PC-9 (cell line): Measurements from ENCODE around the gene HDAC10. TPM values are rescaled to one million over a fixed set of nuclear protein-coding genes. Genes with fewer than 3 reads are reported as not detected.

Experiments
- BruUV-seq: library from RNA; stranded (reverse); fragments of 400-500 nt; replicated peaks from 2 replicates; lab custom pipeline; 2021; lab: Mats Ljungman, UMichigan
- CTCF ChIA-PET: fragments of 300-600 bp; sonication (Branson Sonifier 250); formaldehyde crosslinking; loops from one replicate; lab custom pipeline; 2022; ENCODE audit warnings: antibody characterized with exemption; lab: Charles Lee
- POLR2A ChIA-PET: fragments of 300-600 bp; sonication (Branson Sonifier 250); formaldehyde crosslinking; loops from one replicate; lab custom pipeline; 2022; ENCODE audit warnings: antibody characterized with exemption; ENCODE audit not compliant: unreplicated experiment; lab: Charles Lee
- DNase-seq, 2 experiments: peaks; one replicate each; pipeline versions ENCODE4 v3.0.0 to v3.0.0-alpha.2; 2015 to 2022; ENCODE audit warnings: mixed read lengths in 1 of 2
- H2AFZ ChIP-seq: fragments of 200-600 bp; sonication (generic); 2 replicates; pipeline ENCODE4 v1.8.1; 2017; ENCODE audit warnings: antibody characterized with exemption
- H3F3A ChIP-seq: fragments of 200-600 bp; sonication (generic); 2 replicates; pipeline ENCODE4 v1.8.1; 2017; ENCODE audit warnings: antibody characterized with exemption, mild to moderate bottlenecking, low read depth; ENCODE audit not compliant: insufficient read depth
- H3K27ac ChIP-seq: fragments of 200-600 bp; sonication (generic); 2 replicates; pipeline ENCODE4 v1.6.1; 2016; ENCODE audit warnings: mixed run types
- H3K27me3 ChIP-seq: fragments of 200-600 bp; sonication (generic); 2 replicates; pipeline ENCODE4 v1.6.1; 2016; ENCODE audit warnings: low read depth, mixed run types; ENCODE audit not compliant: insufficient read depth
- H3K36me3 ChIP-seq: fragments of 200-600 bp; sonication (generic); 2 replicates; pipeline ENCODE4 v1.6.1; 2016; ENCODE audit warnings: low read depth, mixed run types
- H3K4me1 ChIP-seq: fragments of 200-600 bp; sonication (generic); replicated peaks from 2 replicates; pipeline ENCODE4 v1.6.1; 2016; ENCODE audit warnings: mixed run types; ENCODE audit not compliant: insufficient read depth
- H3K4me2 ChIP-seq: fragments of 200-600 bp; sonication (generic); 2 replicates; pipeline ENCODE4 v1.6.1; 2017; ENCODE audit warnings: mixed run types
- H3K4me3 ChIP-seq: fragments of 200-600 bp; sonication (generic); 2 replicates; pipeline ENCODE4 v1.6.1; 2016; ENCODE audit warnings: mixed run types
- H3K79me2 ChIP-seq: fragments of 200-600 bp; sonication (generic); 2 replicates; pipeline ENCODE4 v1.6.1; 2017; ENCODE audit warnings: low read depth, mixed run types
- H3K9me2 ChIP-seq: fragments of 200-600 bp; sonication (generic); 2 replicates; pipeline ENCODE4 v1.8.1; 2017; ENCODE audit warnings: mild to moderate bottlenecking; ENCODE audit not compliant: insufficient read depth
- H3K9me3 ChIP-seq: fragments of 200-600 bp; sonication (generic); 2 replicates; pipeline ENCODE4 v1.8.1; 2016; ENCODE audit warnings: low read depth; ENCODE audit not compliant: insufficient read depth
- H4K20me1 ChIP-seq: fragments of 200-600 bp; sonication (generic); 2 replicates; pipeline ENCODE4 v1.8.1; 2017; ENCODE audit not compliant: insufficient read depth
- EZH2 ChIP-seq: fragments of 200-600 bp; sonication (generic); IDR thresholded peaks from 2 replicates; pipeline ENCODE4 v1.8.0; 2017; ENCODE audit warnings: antibody characterized with exemption, low read depth
- intact Hi-C: fragments of 100-400 bp; cut with micrococcal nuclease; formaldehyde crosslinking; loops from one replicate; pipeline ENCODE4 v1.10.0; 2022; ENCODE audit not compliant: unreplicated experiment
- total RNA-seq: library from RNA; stranded (reverse); gene quantifications from 2 replicates; pipeline ENCODE4 v1.2.3, GENCODE V29; 2021
- TF ChIP-seq, protein P1 (sequence below): fragments of 200-600 bp; sonication (generic); conservative IDR thresholded peaks from 2 replicates; pipeline ENCODE4 v1.6.1; 2017; ENCODE audit warnings: mixed run types, antibody characterized with exemption, mild to moderate bottlenecking, moderate library complexity

The HDAC10 gene
- total RNA-seq, 1 experiment from 2014 or later: 80.5 TPM

DNA sequence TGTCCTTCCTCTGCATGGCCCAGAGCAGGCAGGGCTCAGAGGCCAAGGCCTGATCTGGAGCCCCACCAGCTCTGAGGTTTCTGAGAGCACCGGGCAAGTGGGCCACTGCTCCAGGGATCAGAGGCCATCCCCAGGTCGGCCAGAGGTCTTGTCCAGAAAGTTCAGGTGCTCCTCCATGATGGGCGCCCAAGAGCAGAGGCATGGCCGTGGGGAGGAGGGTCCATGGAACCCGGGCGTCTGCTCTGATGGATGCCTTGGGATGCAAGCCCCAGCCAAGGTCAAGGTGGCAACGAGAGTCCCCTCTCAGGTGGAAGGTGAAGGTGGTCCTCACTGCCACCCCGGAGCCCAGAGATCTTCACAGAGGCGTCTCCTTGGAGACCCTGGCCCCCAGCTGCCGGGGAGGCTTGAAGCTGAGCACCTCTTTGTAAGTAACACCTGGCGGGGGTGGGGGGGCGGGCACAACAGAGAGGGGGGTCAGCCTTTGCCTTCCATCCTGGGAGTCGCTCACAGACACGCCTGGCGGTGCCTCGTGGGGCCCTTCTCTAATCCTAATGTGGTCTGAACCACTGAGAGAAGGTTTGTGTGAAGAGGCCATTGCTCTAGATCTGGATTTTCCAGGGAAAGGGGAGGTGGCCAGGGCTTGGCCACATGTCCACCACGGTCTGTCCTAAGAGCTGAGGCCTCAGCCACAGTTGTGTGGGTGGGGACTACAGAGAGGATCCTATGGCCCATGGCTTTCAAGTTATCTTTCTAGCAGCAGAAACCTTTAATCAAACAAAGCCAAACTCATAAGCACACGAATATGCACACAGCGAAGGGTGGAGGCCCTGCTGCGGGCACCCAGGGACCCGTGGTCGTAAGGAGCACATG is 2.2 kb upstream of the HDAC10 start:
- Histone ChIP-seq H3K27ac (no peak overlapping the region), H3F3A (peaks cover 44% of the 10 kb centered on the region; the same call in 1 of the 2 replicates), H3K27me3 (no peaks in the 10 kb centered on the region), H3K4me2 (no peak overlapping the region), H3K4me1 (peaks cover 12% of the 10 kb centered on the region), H2AFZ (no peak overlapping the region), H3K79me2 (peaks cover 21% of the 10 kb centered on the region), H3K9me2 (no peaks in the 10 kb centered on the region), H3K9me3 (no peaks in the 10 kb centered on the region), H3K36me3 (0 out of 2 replicates have a peak, but pooled peaks cover 3% of the 10 kb centered on the region), H4K20me1 (peaks cover 25% of the 10 kb centered on the region), H3K4me3 (no peak overlapping the region)
- ChIA-PET CTCF (interaction anchor here (0.6 to 0.8 kb wide), 3 partner anchors 9 to 310 kb away, joined by 3 to 24 read pairs (median 4); no protein-coding TSS in a partner anchor), POLR2A (no interaction called here)
- no TSS peak for BruUV-seq
- no peak for DNase-seq
- intact Hi-C loops: loop anchor here (2.0 to 5.0 kb wide), 2 partner anchors 74 to 369 kb away; partner anchors contain the start of gene DENND6B
- TF ChIP-seq, protein P1, sequence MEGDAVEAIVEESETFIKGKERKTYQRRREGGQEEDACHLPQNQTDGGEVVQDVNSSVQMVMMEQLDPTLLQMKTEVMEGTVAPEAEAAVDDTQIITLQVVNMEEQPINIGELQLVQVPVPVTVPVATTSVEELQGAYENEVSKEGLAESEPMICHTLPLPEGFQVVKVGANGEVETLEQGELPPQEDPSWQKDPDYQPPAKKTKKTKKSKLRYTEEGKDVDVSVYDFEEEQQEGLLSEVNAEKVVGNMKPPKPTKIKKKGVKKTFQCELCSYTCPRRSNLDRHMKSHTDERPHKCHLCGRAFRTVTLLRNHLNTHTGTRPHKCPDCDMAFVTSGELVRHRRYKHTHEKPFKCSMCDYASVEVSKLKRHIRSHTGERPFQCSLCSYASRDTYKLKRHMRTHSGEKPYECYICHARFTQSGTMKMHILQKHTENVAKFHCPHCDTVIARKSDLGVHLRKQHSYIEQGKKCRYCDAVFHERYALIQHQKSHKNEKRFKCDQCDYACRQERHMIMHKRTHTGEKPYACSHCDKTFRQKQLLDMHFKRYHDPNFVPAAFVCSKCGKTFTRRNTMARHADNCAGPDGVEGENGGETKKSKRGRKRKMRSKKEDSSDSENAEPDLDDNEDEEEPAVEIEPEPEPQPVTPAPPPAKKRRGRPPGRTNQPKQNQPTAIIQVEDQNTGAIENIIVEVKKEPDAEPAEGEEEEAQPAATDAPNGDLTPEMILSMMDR: no peak
- TF ChIP-seq EZH2: no peak

DNA sequence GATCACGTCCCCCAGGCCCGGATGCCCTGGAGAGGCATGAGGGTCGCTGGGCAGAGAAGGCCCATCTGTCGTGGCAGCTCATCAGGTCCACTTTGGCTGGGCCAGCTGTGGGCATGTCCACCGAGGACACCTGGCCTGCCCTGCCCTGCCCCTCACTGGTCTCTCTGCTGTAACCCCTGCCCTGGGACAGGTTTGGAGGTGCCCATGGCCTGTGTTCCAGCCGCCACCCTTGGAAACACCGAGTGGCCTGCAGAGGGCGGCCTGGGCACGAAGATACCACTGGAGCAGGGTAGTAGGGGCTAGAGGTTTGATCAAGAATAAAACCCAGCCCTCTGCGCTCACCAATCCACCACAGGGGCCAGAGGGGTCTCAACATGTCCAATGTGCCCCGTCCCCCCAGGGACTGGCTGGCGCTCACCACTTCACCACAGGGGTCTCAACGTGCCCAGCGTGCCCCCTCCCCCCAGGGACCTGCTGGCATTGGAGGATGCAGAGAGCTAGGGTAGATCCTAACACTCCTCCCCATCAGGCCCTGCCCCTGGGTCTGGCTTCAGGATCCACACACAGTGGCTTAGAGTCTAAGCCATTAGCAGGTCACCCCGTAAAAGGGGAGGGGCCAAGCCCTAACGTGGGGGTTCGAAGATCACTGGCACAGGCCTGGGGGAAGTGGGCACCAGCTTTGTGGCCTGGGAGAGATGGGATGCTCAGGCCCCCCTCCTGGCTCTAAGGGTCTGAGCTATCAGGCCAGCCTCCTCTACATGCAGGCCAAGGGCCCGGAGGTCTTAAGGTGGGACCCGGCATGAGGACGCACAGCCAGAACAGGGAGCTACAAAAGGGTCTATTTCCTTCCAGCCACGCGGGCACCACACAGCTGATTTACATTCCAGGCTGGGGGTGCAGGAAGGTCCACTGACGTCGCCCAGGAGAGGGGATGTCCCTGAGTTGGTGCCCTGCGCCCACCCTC is 1.3 kb upstream of the HDAC10 start:
- intact Hi-C loops: loop anchor here (1.0 to 5.0 kb wide), 3 partner anchors 74 to 370 kb away; partner anchors contain the start of gene DENND6B
- BruUV-seq: no TSS peak
- no peak for TF ChIP-seq EZH2
- TF ChIP-seq, protein P1: peak; percentile 91
- no peaks in the 10 kb centered on the region for H3K9me2 ChIP-seq
- no peak overlapping the region for H3K4me2 ChIP-seq
- no peak overlapping the region for H3K4me3 ChIP-seq
- no peaks in the 10 kb centered on the region for H3K27me3 ChIP-seq
- peaks cover 26% of the 10 kb centered on the region for H3K79me2 ChIP-seq
- no peak overlapping the region for H3K27ac ChIP-seq
- no peak overlapping the region for H2AFZ ChIP-seq
- H3F3A ChIP-seq: peaks cover 48% of the 10 kb centered on the region; the same call in 1 of the 2 replicates
- H3K4me1 ChIP-seq: peaks cover 12% of the 10 kb centered on the region
- no peaks in the 10 kb centered on the region for H3K9me3 ChIP-seq
- CTCF ChIA-PET: interaction anchor here (0.6 to 0.8 kb wide), 3 partner anchors 10 to 311 kb away, joined by 3 to 24 read pairs (median 4); no protein-coding TSS in a partner anchor
- peak; percentile 74 to 83 for DNase-seq
- peaks cover 27% of the 10 kb centered on the region for H4K20me1 ChIP-seq
- H3K36me3 ChIP-seq: 0 out of 2 replicates have a peak, but pooled peaks cover 11% of the 10 kb centered on the region
- POLR2A ChIA-PET: no interaction called here
